ENCODE measurements around the gene UBXN2A. TPM values are rescaled to one million over a fixed set of nuclear protein-coding genes. Genes with fewer than 3 reads are reported as not detected.

The UBXN2A gene
- polyA plus RNA-seq (2013, experiment 1 of 2; ENCODE audit: insufficient read length), result 12.8 TPM
- polyA plus RNA-seq (2013, experiment 2 of 2; ENCODE audit: insufficient read length), result 12.5 TPM

- peak; percentile 85 for DNase-seq
Observed at GRCh38 chr2:23939987-23940717, at the start of gene UBXN2A. TSS of gene UBXN2A (plus strand) at chr2:23940463. CDS start at chr2:23958315, 17,852 bp downstream.

GRCh38 chr2:23900133-23900532, 40.1 kb upstream of the UBXN2A start:
- no peak for DNase-seq

GRCh38 chr2:23900541-23901322, 39.5 kb upstream of the UBXN2A start:
- peak; percentile 70 for DNase-seq

GRCh38 chr2:23901966-23902846, 38.1 kb upstream of the UBXN2A start:
- no peak for DNase-seq

GRCh38 chr2:23903034-23903433, 37.2 kb upstream of the UBXN2A start:
- no peak for DNase-seq

- DNase-seq, result no peak
Observed at GRCh38 chr2:23904215-23904614, 36.0 kb upstream of the UBXN2A start.

- DNase-seq, result peak; percentile 66
Observed at GRCh38 chr2:23904692-23905091, 35.6 kb upstream of the UBXN2A start.

GRCh38 chr2:23905155-23905554, 35.1 kb upstream of the UBXN2A start:
- DNase-seq, result peak; percentile 35

GRCh38 chr2:23912054-23912453, 28.2 kb upstream of the UBXN2A start:
- DNase-seq, result peak; percentile 12

GRCh38 chr2:23915327-23915726, 24.9 kb upstream of the UBXN2A start:
- DNase-seq, result no peak

GRCh38 chr2:23916727-23917405, 23.4 kb upstream of the UBXN2A start:
- no peak for DNase-seq

GRCh38 chr2:23918837-23919489, 21.3 kb upstream of the UBXN2A start:
- DNase-seq, result peak; percentile 12

- DNase-seq, result no peak
Observed at GRCh38 chr2:23924589-23925359, 15.5 kb upstream of the UBXN2A start.

GRCh38 chr2:23925702-23926289, 14.5 kb upstream of the UBXN2A start:
- peak; percentile 69 for DNase-seq

GRCh38 chr2:23926290-23926749, 13.9 kb upstream of the UBXN2A start:
- DNase-seq, result peak; percentile 30

GRCh38 chr2:23926750-23927571, 13.3 kb upstream of the UBXN2A start, which contains the start of gene ATAD2B:
TSS of gene ATAD2B (minus strand) at chr2:23927123. CDS start at chr2:23926770, 353 bp downstream.
- peak; percentile 94 for DNase-seq

GRCh38 chr2:23934259-23934658, 6.0 kb upstream of the UBXN2A start:
- no peak for DNase-seq

GRCh38 chr2:23940718-23941620, 706 bp downstream of the UBXN2A start:
- DNase-seq, result peak; percentile 44
